Measurements from ENCODE around the gene DHRSX. TPM values are rescaled to one million over a fixed set of nuclear protein-coding genes. Genes with fewer than 3 reads are reported as not detected.

The DHRSX gene
- total RNA-seq, 1 donor from 2014 or later, result 25.7 TPM

- H3K36me3 Mint-ChIP-seq (ENCODE audit: low read depth), result no peaks in the 10 kb centered on the region
These were observed 324.0 kb downstream of the DHRSX start for GRCh38 chrX:2176733-2177132.

DNA sequence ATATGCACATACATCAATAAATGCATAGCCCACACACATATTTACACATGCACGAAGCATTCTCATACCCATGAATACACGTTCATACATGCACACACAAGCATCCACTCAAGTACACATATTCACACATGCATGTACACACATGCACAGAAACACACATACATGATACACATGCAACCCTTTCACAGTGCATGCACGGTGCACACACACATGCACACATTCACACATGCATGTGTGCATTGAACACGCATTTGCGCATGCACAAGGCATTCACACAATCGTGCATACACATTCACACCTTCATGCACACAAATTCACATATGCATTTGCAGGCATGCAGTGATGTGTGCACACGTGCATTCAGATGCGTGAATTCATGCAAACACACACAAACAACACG lies 324.5 kb downstream of the DHRSX start:
- Mint-ChIP-seq H3K27ac (no peak overlapping the region), H3K27me3 (no peaks in the 10 kb centered on the region), H3K9me3 (peaks cover 17% of the 10 kb centered on the region), H3K36me3 (ENCODE audit: low read depth) (no peaks in the 10 kb centered on the region), H3K4me3 (no peak overlapping the region), H3K4me1 (no peaks in the 10 kb centered on the region)
- intact Hi-C loops (cut with micrococcal nuclease), result no loop called here
- no peak for DNase-seq

More at GRCh38 chrX:2176733-2177132, 324.0 kb downstream of the DHRSX start:
- Mint-ChIP-seq H3K27me3 (no peaks in the 10 kb centered on the region), H3K9me3 (peaks cover 15% of the 10 kb centered on the region), H3K4me1 (no peaks in the 10 kb centered on the region), H3K27ac (no peak overlapping the region), H3K4me3 (no peak overlapping the region)
- DNase-seq, result no peak
- intact Hi-C loops (cut with micrococcal nuclease), result no loop called here

DNA sequence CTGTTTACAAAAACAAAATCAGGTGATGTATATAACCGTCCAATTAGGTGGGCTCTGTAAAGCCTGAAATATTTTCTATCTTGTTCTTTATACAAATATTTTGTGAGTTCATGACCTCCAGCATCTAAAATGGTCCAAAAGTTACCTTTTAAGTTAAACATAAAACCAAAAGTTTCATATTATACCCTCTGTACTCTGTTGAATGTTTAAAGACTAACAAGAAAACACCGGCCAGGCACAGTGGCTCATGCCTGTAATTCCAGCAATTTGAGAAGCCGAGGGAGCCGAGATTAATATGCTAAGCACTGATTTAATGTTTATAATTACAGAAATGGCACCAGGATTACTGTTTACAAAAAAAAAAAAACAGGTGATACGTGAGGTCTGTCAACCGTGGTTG lies 328.4 kb downstream of the DHRSX start:
- H3K4me1 Mint-ChIP-seq, result no peaks in the 10 kb centered on the region
- peaks cover 20% of the 10 kb centered on the region for H3K9me3 Mint-ChIP-seq
- H3K36me3 Mint-ChIP-seq (ENCODE audit: low read depth), result no peaks in the 10 kb centered on the region
- no peak overlapping the region for H3K4me3 Mint-ChIP-seq
- DNase-seq, result no peak
- intact Hi-C loops (cut with micrococcal nuclease), result no loop called here
- no peaks in the 10 kb centered on the region for H3K27me3 Mint-ChIP-seq
- H3K27ac Mint-ChIP-seq, result no peak overlapping the region

Other genes with a start within 250 kb of the DHRSX start
- 40.1 and 46.2 TPM in 2 replicates for gene ZBED1, start within 50 bp of the DHRSX start, total RNA-seq
- gene CD99, start 190.3 kb upstream of the DHRSX start, total RNA-seq, result 361 and 371 TPM in 2 replicates

Measured in activated CD4-positive, alpha-beta T cell treated with anti-CD3 and anti-CD28 coated beads, Interleukin-2, amount 10 ng/mL, durations not matched to agents 24 days and 14 days (primary cell).